GM12892 (cell line): ENCODE results near the gene PTPRCAP.
A peak's percentile ranks its signal among the peaks of the same experiment; 100 is the strongest.

Experiments
- POLR2A ChIP-seq: IDR thresholded peaks from 2 replicates; pipeline ENCODE4 v1.6.1; 2011; ENCODE audit warnings: low read depth, low read length, control low read depth
- POLR2AphosphoS5 ChIP-seq: IDR thresholded peaks from 2 replicates; pipeline ENCODE4 v1.6.1; 2011; ENCODE audit warnings: low read depth, low read length, control low read depth
- TAF1 ChIP-seq: IDR thresholded peaks from 2 replicates; pipeline ENCODE4 v1.6.1; 2011; ENCODE audit warnings: low read depth, mild to moderate bottlenecking, control low read depth, low read length, borderline replicate concordance

DNA sequence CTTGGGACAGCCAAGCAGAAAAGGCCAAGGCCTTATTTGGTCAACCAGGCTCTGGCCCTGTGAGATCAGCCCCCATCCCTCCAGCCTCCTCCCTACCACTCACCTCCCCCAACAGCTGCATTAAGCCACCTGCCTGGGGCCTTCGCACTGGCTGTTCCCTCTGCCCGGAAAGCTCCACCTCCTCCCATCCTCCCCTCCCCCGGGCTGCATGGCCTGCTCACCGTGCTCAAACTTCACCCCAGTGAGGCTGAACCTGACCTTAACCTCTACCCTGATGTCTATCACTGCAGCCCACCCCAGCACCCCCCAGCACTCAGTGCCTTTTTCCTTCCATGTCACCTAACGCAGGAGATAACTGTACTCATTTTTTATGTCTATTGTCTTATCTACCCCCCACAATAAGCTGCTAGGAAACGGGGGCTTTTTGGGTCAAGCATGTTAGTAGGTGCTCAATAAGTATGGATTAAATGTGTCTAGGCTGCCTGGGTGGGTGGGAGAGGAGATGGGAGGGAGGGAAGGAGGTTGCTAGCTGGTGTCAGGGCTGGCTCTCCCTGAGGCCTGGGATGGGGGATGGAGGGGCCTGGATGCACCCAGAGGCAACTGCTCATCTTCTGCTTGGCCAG lies 912 bp downstream of the PTPRCAP start:
- TF ChIP-seq TAF1 (no peak), POLR2A (no peak; the same call in 1 of the 2 replicates), POLR2AphosphoS5 (peak; percentile 73)
